HG02763 (cell line): ENCODE data around the gene KCNJ4.
"Not testable (repeated sequence)": the region's sequence is repeated elsewhere in the genome, so short reads cannot be mapped to it uniquely, and the experiment has no call there.

Experiments
- ATAC-seq: cut with Tn5 transposase; IDR thresholded peaks from one replicate; pipeline ENCODE4 v1.9.1; 2021; ENCODE audit warnings: mild to moderate bottlenecking, moderate library complexity; ENCODE audit not compliant: unreplicated experiment

Gene KCNJ4

GRCh38 chr22:38395944-38396343 is 59.1 kb downstream of the KCNJ4 start:
- ATAC-seq, result not testable (repeated sequence)

- ATAC-seq, result not testable (repeated sequence)
Measured at GRCh38 chr22:38394929-38395624, 59.9 kb downstream of the KCNJ4 start.

DNA sequence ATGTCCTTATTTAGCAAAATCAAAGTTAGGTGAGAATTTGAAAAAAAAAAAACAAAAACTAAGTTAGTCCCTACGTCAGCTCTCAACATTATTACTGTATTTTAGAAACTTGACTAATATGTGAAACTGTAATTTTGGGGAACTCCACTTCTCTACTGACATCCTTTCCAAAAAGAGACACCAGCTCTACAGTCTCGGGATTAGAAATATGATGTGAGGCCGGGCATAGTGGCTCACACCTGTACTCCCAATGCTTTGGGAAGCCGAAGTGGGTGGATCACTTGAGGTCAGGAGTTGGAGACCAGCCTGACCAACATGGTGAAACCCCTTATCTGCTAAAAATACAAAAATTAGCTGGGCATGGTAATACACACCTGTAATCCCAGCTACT is 65.6 kb downstream of the KCNJ4 start:
- ATAC-seq, result not testable (repeated sequence)

DNA sequence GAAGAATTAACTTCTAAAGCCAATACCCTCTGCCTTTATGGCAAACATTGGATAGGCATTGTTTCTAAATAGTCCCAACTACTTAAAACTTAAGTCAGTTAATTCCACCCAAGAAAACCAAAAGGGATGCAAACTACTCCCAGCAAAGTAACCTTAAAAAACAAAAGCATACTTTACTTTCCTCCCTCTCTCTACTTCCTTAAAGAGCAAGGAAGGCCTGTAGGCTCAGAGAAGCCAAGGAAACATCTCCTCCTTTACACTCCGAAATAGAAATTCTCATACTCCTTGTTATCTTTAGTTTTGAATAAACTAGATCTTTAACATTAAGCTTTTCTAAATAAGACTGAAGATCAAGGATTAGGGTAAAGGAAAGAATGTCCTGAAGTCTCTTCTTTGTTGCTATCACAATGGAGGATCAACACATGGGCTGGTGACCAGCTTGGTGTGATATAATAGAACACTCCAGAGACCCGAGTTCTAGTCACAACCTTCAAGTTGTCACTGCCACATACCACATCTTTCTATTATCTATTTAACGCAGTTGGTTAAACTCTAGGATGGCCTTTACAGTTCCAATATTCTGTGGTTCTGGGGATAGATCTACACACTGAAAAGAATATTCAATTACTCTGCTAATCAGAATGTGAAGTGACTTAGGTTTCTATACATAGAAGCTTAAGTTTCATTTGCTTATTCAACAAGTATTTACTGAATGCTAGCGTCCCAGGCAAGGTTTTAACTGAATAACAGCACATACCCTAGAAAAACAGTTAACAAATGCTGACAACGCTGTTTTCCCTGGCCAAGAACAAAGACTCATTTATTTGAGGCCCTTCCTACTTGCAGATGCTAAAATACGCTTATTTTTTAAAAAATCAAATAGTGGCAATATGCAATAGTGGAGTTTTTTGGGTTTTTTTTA is 66.2 kb downstream of the KCNJ4 start:
- ATAC-seq, result not testable (repeated sequence)

DNA sequence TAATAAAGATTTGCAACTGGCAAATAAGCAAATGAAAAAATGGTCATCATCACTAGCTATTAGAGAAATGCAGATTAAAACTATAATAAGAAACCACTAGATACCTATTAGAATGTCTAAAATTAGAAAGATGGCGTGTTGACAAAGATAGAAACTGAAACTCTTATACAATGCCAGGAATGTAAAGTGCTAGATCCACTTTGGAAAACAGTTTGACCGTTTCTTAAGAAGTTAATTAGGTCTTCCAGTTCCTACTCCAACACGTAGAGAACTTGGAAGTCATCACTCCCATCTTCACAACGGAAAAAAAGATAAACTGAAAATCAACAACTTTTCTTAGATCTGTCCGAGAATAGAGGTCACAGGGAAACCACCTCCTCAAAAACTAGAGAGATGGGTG is 68.1 kb downstream of the KCNJ4 start:
- not testable (repeated sequence) for ATAC-seq

DNA sequence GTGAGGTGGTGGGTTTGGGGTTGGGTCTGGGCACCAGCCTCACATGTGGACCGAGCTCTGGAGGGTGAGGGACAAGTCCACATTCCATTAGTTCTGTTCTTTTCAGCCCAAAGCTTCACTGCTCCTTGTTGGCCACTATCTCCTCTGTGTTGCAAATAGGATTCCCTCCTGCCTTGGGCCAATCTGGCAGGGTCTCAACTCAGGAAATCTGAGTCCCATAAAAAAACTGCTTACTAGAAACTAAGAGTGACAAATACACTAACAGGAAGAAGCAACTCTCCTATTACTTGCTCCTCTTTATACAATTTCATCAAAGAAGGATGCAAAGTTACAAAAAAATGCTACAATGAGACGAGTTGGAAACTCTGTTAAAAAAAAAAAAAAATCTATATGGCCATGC is 71.6 kb downstream of the KCNJ4 start:
- ATAC-seq, result no peak

GRCh38 chr22:38381371-38381770 is 73.6 kb downstream of the KCNJ4 start:
- ATAC-seq, result not testable (repeated sequence)
